Fibroblast of mammary gland (primary cell): ENCODE data around the gene FBXW12.
"Not testable (repeated sequence)": the region's sequence is repeated elsewhere in the genome, so short reads cannot be mapped to it uniquely, and the experiment has no call there.

Experiments used
- DNase-seq: peaks from one replicate; pipeline ENCODE4 v3.0.0-alpha.2; 2010; ENCODE audit warnings: low read depth
- H3K4me3 ChIP-seq: 2 replicates; pipeline ENCODE4 v1.5.1; 2011; ENCODE audit warnings: low read depth, mild to moderate bottlenecking, low read length, moderate library complexity; ENCODE audit not compliant: control insufficient read depth
- TF ChIP-seq, protein P1 (sequence below): conservative IDR thresholded peaks from 2 replicates; pipeline ENCODE4 v1.5.1; 2011; ENCODE audit warnings: low read depth, low read length, inconsistent platforms; ENCODE audit not compliant: control insufficient read depth, insufficient read depth

Gene FBXW12, protein sequence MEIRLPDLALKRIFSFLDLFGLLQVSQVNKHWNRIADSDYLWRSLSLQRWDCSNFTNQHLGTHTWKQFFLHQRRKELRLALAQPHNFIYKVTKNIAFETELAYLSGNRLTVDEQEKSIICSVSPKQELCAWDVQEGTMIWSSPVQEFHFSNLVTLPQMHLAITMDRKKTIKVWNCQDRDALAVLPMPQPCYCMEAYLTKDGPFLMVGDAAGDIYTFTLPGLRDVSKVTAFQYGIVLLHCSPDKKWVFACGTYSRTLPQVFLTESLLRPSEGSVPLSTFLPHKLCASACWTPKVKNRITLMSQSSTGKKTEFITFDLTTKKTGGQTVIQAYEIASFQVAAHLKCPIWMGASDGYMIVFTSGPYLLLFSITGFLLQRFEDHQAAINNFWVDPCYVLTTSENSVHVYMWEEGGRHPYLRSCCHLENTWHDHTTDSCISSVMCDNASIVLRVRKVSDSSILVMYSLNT

DNA sequence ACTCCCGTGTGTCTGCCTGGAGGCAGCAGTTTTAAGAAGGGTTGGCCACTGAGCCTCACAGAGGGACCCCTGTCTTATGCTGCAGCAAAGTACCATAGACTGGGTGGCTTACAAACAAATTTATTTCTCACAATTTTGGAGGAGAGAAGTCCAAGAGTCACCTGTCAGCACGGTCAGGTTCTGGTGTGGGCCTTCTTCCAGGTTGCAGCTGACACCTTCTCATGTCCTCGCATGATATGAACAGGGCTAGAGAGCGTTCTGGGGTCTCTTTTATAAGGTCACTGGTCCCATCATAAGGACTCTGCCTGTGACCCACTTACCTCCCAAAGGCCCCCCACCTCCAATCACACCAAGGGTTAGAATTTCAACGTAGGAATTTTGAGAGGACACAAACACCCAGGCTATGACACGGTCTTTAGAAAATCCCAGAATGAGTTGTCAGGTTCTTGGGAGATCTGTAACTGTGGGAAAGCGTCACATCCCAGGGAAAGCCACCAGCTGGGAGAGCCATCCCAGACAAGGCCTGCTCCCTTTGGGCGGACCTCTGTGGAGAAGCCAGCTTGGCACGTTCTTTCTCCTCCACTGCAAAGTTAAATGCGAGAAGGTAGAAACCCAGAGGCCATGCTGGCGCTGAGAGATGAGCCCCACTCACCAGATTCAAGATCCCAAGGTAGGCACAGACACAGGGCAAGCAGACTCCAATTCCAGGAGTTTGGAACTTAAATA is at the start of gene FBXW12:
Gene FBXW12 (plus strand): TSS at position 569 of the 726 bp plus-strand sequence. CDS start 549 bp downstream, outside the sequence.
- no peak for DNase-seq
- H3K4me3 ChIP-seq = no peak within 1 kb of the TSS
- TF ChIP-seq, protein P1, sequence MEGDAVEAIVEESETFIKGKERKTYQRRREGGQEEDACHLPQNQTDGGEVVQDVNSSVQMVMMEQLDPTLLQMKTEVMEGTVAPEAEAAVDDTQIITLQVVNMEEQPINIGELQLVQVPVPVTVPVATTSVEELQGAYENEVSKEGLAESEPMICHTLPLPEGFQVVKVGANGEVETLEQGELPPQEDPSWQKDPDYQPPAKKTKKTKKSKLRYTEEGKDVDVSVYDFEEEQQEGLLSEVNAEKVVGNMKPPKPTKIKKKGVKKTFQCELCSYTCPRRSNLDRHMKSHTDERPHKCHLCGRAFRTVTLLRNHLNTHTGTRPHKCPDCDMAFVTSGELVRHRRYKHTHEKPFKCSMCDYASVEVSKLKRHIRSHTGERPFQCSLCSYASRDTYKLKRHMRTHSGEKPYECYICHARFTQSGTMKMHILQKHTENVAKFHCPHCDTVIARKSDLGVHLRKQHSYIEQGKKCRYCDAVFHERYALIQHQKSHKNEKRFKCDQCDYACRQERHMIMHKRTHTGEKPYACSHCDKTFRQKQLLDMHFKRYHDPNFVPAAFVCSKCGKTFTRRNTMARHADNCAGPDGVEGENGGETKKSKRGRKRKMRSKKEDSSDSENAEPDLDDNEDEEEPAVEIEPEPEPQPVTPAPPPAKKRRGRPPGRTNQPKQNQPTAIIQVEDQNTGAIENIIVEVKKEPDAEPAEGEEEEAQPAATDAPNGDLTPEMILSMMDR = no peak

DNA sequence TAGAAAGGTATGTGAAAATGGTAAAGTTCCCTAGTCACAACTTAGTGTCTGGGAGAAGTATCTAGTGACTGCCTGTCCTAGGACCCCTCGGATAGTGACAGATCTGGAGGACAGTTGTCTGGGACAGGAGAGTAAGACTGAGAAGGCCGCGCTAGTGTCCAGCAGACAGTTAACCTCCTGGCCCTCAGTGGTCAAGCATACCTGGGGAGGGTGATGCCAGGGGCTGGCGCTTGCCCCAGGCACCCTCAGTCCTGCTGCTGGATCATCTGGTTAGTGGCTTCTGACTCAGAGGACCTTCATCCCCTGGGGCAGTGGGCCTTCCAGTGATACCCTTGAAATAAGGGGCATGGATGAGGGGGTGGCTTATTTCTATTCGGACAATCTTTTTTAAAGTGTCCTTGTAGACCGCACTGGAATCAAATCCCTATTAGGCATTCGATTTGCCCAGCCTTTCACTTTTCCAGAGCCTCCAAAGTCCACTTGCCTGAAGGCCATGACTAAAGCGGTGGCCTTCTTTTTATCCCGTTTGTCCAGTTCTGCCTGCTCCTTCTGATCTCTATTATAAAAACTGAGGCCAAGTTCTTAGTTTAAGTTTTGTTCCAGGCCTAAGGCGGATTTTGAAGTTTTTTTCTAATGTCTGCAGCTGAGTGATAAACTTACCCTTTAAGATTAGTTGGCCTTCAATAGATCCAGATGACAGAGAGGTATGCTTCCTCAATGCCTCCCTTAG is 40.1 kb upstream of the FBXW12 start:
- DNase-seq, H3K4me3 ChIP-seq: not testable (repeated sequence)

DNA sequence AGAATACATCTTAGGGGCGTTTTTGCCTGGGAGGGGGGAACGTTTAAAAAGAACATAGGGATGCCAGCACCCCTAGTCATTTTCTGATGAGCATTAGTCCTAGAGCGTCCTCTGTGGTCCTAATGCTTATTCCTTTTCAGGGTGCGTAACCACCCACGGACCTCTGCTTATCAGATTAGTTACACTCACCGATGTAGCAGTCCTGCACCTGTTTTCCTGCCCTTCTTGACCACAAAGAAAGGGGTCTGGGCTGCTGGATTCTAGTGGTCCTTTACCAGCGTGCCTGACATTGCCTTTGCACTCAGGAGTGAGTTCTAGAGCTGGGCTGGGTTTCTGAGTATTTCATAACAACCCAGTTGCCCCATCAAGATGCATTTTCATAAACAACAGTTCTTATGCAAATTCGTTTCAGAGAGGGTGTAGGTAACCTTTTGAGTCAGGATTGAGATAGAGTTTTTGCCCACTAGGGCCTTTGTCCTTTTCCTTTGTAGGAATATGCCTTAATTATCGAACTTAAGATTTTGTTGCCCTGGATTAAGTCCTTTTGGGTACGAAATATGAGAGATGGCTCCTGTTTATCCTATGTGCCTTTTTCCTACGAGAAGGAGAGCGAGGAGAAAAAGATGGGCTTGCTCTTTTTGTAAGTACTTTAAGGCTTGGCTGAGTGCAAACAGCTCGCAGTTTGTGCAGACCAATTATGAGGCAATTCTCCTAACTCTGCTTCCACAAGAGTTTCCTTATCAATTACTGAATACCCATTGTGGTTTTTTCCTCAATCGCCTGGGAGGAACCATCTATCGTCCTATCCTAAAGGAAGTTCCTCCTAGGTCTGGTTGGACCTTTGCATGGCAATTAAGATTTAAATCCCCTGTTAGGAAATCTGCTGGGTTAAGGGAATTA is 38.4 kb upstream of the FBXW12 start, which contains the start of gene SPINK8:
Gene SPINK8 (minus strand): TSS at position 316 of the 900 bp plus-strand sequence. CDS start 5,320 bp downstream, outside the sequence.
- H3K4me3 ChIP-seq, DNase-seq: not testable (repeated sequence)

DNA sequence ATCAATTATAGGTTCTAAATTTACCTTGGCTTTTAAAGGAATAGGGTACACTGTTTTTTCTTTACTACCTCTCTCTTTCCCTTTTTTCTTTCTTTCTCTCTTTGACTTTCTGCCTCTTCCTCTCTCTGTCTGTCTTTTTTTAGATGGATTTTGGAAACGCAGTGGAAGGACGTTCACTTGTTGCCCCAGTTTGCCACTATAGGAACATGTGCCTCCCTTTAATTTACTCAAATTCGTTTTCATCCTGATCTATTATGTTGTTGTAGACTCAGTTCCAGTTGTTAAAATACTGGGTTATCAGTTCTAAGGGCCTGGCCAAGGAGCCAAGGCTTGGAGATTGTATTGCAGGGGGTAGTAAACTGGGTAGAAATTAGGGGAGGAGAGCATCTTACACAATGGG is 37.4 kb upstream of the FBXW12 start:
- TF ChIP-seq, protein P1 = no peak
- no peak overlapping the region for H3K4me3 ChIP-seq
- no peak for DNase-seq

DNA sequence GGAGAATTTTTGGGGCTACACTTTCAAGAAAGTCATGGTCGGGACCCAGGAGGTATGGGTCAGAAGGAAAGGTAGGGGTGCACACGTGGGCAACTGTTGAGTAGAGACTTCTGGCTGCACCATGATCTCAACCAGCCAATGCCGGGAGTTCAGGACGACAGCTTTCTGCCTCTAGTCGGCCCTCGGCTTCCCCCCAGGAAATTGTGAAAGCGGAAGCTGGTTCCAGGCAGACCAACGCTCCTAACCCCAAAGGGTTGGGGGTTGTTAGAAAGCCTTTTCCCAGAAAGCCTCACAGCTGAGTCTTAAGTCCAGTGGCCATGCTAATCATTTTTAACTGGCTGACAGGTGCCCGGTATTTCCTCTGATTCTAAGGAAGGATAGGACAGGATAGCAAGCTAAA is 36.7 kb upstream of the FBXW12 start:
- not testable (repeated sequence) for DNase-seq, H3K4me3 ChIP-seq

DNA sequence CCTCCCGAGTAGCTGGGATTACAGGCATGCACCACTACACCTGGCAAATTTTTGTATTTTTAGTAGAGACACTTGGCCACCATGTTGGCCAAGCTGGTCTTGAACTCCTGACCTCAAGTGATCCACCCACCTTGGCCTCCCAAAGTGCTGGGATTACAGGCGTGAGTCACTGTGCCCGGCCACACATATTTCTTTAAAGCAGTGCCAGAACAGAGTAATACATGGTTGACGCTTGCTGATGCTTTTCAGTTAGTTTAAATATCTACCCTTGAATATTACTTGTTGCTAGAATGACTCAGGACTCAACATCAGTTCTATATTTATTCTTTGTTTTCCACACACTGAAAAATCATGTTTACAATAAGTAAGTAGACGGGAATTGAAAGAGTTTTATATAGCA is 34.5 kb upstream of the FBXW12 start:
- H3K4me3 ChIP-seq = not testable (repeated sequence)
- peak; percentile 31 for DNase-seq

GRCh38 chr3:48338635-48339034 is 33.4 kb upstream of the FBXW12 start:
- DNase-seq = no peak
- TF ChIP-seq, protein P1 = no peak

GRCh38 chr3:48343432-48343831 is 28.6 kb upstream of the FBXW12 start:
- TF ChIP-seq, protein P1 = no peak
- H3K4me3 ChIP-seq = no peak overlapping the region
- DNase-seq = no peak

More at GRCh38 chr3:48338635-48339034, 33.4 kb upstream of the FBXW12 start:
- H3K4me3 ChIP-seq = no peak overlapping the region
